GM12864 (cell line): ENCODE results near the gene KLB.

Source experiments
- DNase-seq: peaks from one replicate; pipeline ENCODE4 v3.0.0-alpha.2; 2011; ENCODE audit warnings: low read depth
- H3K4me3 ChIP-seq: 2 replicates; pipeline ENCODE4 v1.5.1; 2011; ENCODE audit warnings: mild to moderate bottlenecking, low read depth, low read length, control low read depth
- TF ChIP-seq, protein P1 (sequence below): IDR thresholded peaks from 2 replicates; pipeline ENCODE4 v1.5.1; 2011; ENCODE audit warnings: low read depth, mild to moderate bottlenecking, moderate library complexity, low read length, control low read depth, inconsistent platforms; ENCODE audit errors: missing control alignments

The KLB gene

DNA sequence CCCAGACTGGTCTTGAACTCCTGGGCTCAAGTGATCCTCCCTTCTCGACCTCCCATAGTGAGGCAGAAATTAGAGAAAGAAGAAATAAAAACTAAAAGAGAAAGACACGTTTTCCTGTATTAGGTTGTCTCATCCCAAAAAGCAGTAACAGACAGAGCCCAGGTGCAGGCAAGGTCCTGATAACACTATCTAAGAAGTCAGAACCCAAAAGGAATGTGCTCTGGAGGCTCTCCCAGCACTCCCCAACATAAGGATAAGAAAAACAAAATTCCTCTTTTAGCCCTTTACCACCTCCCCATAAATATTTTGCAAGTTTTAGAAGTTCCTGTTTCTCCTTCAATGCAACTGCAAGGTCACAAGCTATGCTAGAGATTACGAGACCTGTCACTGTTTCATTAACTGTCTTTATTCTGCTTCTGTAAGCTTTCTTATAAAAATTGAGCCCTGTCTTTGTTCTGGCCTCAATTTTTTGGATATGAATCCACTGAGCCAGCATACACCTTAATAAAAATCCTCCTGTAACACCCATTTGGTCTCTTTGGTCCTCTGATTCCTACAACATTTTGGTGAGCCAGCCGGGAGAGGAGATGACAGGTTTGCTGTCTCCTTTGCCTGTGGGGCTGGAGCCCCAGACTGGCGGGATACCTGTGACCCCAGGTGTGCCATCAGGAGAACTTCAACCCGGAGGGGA, 78.0 kb downstream of the KLB start:
- TF ChIP-seq, protein P1, sequence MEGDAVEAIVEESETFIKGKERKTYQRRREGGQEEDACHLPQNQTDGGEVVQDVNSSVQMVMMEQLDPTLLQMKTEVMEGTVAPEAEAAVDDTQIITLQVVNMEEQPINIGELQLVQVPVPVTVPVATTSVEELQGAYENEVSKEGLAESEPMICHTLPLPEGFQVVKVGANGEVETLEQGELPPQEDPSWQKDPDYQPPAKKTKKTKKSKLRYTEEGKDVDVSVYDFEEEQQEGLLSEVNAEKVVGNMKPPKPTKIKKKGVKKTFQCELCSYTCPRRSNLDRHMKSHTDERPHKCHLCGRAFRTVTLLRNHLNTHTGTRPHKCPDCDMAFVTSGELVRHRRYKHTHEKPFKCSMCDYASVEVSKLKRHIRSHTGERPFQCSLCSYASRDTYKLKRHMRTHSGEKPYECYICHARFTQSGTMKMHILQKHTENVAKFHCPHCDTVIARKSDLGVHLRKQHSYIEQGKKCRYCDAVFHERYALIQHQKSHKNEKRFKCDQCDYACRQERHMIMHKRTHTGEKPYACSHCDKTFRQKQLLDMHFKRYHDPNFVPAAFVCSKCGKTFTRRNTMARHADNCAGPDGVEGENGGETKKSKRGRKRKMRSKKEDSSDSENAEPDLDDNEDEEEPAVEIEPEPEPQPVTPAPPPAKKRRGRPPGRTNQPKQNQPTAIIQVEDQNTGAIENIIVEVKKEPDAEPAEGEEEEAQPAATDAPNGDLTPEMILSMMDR, result no peak
- no peak for DNase-seq
- no peak overlapping the region for H3K4me3 ChIP-seq

DNA sequence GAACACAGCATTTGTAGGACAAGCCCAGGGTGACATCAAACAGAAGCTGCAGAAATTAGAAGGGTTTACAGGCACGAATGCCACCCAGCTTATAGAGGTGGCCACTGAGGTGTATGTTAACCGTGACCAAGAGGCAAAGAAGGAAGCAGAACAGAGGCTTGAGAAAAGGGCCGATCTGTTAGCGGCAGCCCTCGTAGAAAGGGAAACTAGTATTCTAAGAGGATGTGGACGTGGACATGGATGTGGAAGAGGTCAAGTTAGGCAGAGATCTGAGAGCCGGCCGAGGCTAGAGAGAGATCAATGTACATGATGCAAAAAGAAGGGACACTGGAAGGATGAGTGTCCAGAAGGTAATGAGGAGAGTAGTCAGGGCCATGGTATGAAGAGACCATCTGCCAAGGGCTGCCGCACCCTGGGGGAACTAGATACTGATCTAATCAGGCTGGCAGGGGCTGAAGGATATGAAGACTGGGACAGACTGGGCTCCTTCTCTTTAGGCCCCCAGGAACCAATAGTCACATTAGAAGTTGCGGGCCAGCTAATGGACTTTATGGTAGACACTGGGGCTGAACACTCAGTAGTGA, 79.6 kb downstream of the KLB start:
- H3K4me3 ChIP-seq, result no peak overlapping the region
- no peak for DNase-seq
- TF ChIP-seq, protein P1, result no peak

- TF ChIP-seq, protein P1, result no peak
- H3K4me3 ChIP-seq, result no peak overlapping the region
- no peak for DNase-seq
Measured at GRCh38 chr4:39490322-39490721, 83.6 kb downstream of the KLB start.

DNA sequence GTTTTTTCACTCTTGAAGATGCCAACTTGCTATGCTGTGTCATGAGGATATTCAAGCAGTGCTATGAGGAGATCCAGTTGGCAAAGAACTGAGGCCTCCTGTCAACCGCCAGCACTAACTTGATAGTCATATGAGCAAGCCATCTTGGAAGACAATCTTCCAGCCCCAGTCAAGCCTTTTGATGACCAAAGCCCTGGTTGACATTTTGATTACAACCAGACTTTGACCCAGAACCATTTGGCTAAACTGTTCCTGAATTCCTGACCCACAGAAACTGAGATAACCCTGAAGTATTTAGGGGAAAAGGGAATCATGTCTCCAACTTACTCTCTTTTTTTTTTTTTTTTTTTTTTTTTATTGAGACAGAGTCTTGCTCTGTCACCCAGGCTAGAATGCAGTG, 87.6 kb downstream of the KLB start:
- TF ChIP-seq, protein P1, result no peak
- no peak for DNase-seq
- no peak overlapping the region for H3K4me3 ChIP-seq

- no peak for DNase-seq
- no peak overlapping the region for H3K4me3 ChIP-seq
- TF ChIP-seq, protein P1, result no peak
Measured at GRCh38 chr4:39495446-39496213, 88.9 kb downstream of the KLB start.

GRCh38 chr4:39497909-39498726, 91.4 kb downstream of the KLB start:
- TF ChIP-seq, protein P1, result no peak
- DNase-seq, result no peak
- no peak overlapping the region for H3K4me3 ChIP-seq
